ENCODE data around the gene C3orf20. TPM values are rescaled to one million over a fixed set of nuclear protein-coding genes. Genes with fewer than 3 reads are reported as not detected.

C3orf20 gene
- total RNA-seq, 2 donors from 2014 or later: 0.21 TPM; not detected in 1

- intact Hi-C loops (cut with DNase I, micrococcal nuclease): loop anchor here in 1 of 2 donors (5.0 kb wide), 1 partner anchor 137 kb away; no protein-coding TSS in a partner anchor
- no peak for DNase-seq
- ATAC-seq: no peak
Observed at GRCh38 chr3:14785207-14786155, 110.5 kb downstream of the C3orf20 start.

GRCh38 chr3:14786369-14786768, 111.4 kb downstream of the C3orf20 start:
- intact Hi-C loops (cut with DNase I, micrococcal nuclease): loop anchor here in 1 of 2 donors (5.0 kb wide), 1 partner anchor 136 kb away; no protein-coding TSS in a partner anchor
- DNase-seq (no peak), ATAC-seq (no peak)

- intact Hi-C loops (cut with DNase I, micrococcal nuclease): loop anchor here in 1 of 2 donors (5.0 kb wide), 1 partner anchor 135 kb away; no protein-coding TSS in a partner anchor
- no peak for ATAC-seq
- no peak for DNase-seq
Observed at GRCh38 chr3:14787630-14788029, 112.7 kb downstream of the C3orf20 start.

GRCh38 chr3:14788644-14789043, 113.7 kb downstream of the C3orf20 start:
- ATAC-seq (no peak), DNase-seq (no peak)
- intact Hi-C loops (cut with DNase I, micrococcal nuclease): loop anchor here in 1 of 2 donors (5.0 kb wide), 1 partner anchor 134 kb away; no protein-coding TSS in a partner anchor

GRCh38 chr3:14789221-14789620, 114.3 kb downstream of the C3orf20 start:
- no peak for ATAC-seq
- intact Hi-C loops (cut with DNase I, micrococcal nuclease): loop anchor here in 1 of 2 donors (5.0 kb wide), 1 partner anchor 133 kb away; no protein-coding TSS in a partner anchor

GRCh38 chr3:14789640-14790285, 114.8 kb downstream of the C3orf20 start:
- DNase-seq (no peak), ATAC-seq (no peak)
- intact Hi-C loops (cut with DNase I, micrococcal nuclease): loop anchor here (5.0 to 10.0 kb wide), 2 partner anchors 125 to 133 kb away; no protein-coding TSS in a partner anchor

More at GRCh38 chr3:14789221-14789620, 114.3 kb downstream of the C3orf20 start:
- DNase-seq: no peak

- intact Hi-C loops (cut with DNase I, micrococcal nuclease): loop anchor here in 1 of 2 donors (10.0 kb wide), 1 partner anchor 123 kb away; no protein-coding TSS in a partner anchor
- peak; percentile 53 to 78 for DNase-seq
- peak; percentile 92 for ATAC-seq
Observed at GRCh38 chr3:14791343-14791945, 116.5 kb downstream of the C3orf20 start.

- no peak for DNase-seq
- no peak for ATAC-seq
- intact Hi-C loops (cut with DNase I, micrococcal nuclease): loop anchor here in 1 of 2 donors (10.0 kb wide), 1 partner anchor 122 kb away; no protein-coding TSS in a partner anchor
Observed at GRCh38 chr3:14792691-14793121, 117.8 kb downstream of the C3orf20 start.

- no peak for DNase-seq
- no peak for ATAC-seq
Observed at GRCh38 chr3:14793126-14793857, 118.4 kb downstream of the C3orf20 start.

GRCh38 chr3:14793858-14794234, 118.9 kb downstream of the C3orf20 start:
- intact Hi-C loops (cut with DNase I, micrococcal nuclease): loop anchor here in 1 of 2 donors (10.0 kb wide), 1 partner anchor 121 kb away; no protein-coding TSS in a partner anchor
- DNase-seq: no peak
- ATAC-seq: no peak

More at GRCh38 chr3:14793126-14793857, 118.4 kb downstream of the C3orf20 start:
- intact Hi-C loops (cut with DNase I, micrococcal nuclease): loop anchor here in 1 of 2 donors (10.0 kb wide), 1 partner anchor 122 kb away; no protein-coding TSS in a partner anchor

- intact Hi-C loops (cut with DNase I, micrococcal nuclease): loop anchor here in 1 of 2 donors (10.0 kb wide), 1 partner anchor 120 kb away; no protein-coding TSS in a partner anchor
- DNase-seq (no peak), ATAC-seq (no peak)
Observed at GRCh38 chr3:14794435-14794834, 119.5 kb downstream of the C3orf20 start.

GRCh38 chr3:14795996-14796395, 121.1 kb downstream of the C3orf20 start:
- DNase-seq (no peak), ATAC-seq (no peak)
- intact Hi-C loops (cut with DNase I, micrococcal nuclease): loop anchor here in 1 of 2 donors (10.0 kb wide), 1 partner anchor 119 kb away; no protein-coding TSS in a partner anchor

GRCh38 chr3:14796403-14797077, 121.6 kb downstream of the C3orf20 start:
- DNase-seq (peak in 1 of 2 donors; percentile 8), ATAC-seq (no peak)
- intact Hi-C loops (cut with DNase I, micrococcal nuclease): loop anchor here in 1 of 2 donors (10.0 kb wide), 1 partner anchor 118 kb away; no protein-coding TSS in a partner anchor

GRCh38 chr3:14797731-14798130, 122.8 kb downstream of the C3orf20 start:
- DNase-seq (no peak), ATAC-seq (no peak)
- intact Hi-C loops (cut with DNase I, micrococcal nuclease): loop anchor here in 1 of 2 donors (10.0 kb wide), 1 partner anchor 117 kb away; no protein-coding TSS in a partner anchor

GRCh38 chr3:14798231-14798630, 123.3 kb downstream of the C3orf20 start:
- no peak for ATAC-seq
- intact Hi-C loops (cut with DNase I, micrococcal nuclease): loop anchor here in 1 of 2 donors (10.0 kb wide), 1 partner anchor 117 kb away; no protein-coding TSS in a partner anchor
- DNase-seq: no peak

- ATAC-seq: peak; percentile 61
- intact Hi-C loops (cut with DNase I, micrococcal nuclease): loop anchor here in 1 of 2 donors (10.0 kb wide), 1 partner anchor 116 kb away; no protein-coding TSS in a partner anchor
- DNase-seq: no peak
Observed at GRCh38 chr3:14799146-14799545, 124.2 kb downstream of the C3orf20 start.

GRCh38 chr3:14801031-14801430, 126.1 kb downstream of the C3orf20 start:
- ATAC-seq (no peak), DNase-seq (no peak)
- intact Hi-C loops (cut with DNase I, micrococcal nuclease): no loop called here

Measured in left colon (tissue), 2 donors.